GM23338 (cell line): ENCODE data around the gene NEU2. TPM values are rescaled to one million over a fixed set of nuclear protein-coding genes. Genes with fewer than 3 reads are reported as not detected.

ENCODE experiments used
- ATAC-seq: fragments of 200-7000 bp; cut with Tn5 transposase; 3 replicates; pipeline ENCODE4 v1.9.1; 2020
- DNase-seq: peaks from one replicate; pipeline ENCODE4 v3.0.0-alpha.2; 2015; ENCODE audit warnings: low spot score
- H2AFZ ChIP-seq: fragments of 200-600 bp; sonication (generic); 2 replicates; pipeline ENCODE4 v1.8.0; 2016; ENCODE audit warnings: antibody characterized with exemption, mild to moderate bottlenecking, moderate library complexity
- H3F3A ChIP-seq: fragments of 200-600 bp; sonication (generic); replicated peaks from 2 replicates; pipeline ENCODE4 v1.8.0; 2017; ENCODE audit warnings: antibody characterized with exemption, mixed run types, low read depth
- H3K27ac ChIP-seq: fragments of 200-600 bp; sonication (generic); 2 replicates; pipeline ENCODE4 v1.6.1; 2016; ENCODE audit warnings: low read depth
- H3K27me3 ChIP-seq: fragments of 200-600 bp; sonication (generic); 2 replicates; pipeline ENCODE4 v1.8.0; 2016; ENCODE audit warnings: mild to moderate bottlenecking, mixed run types, moderate library complexity; ENCODE audit not compliant: insufficient read depth
- H3K36me3 ChIP-seq: fragments of 200-600 bp; sonication (generic); 2 replicates; pipeline ENCODE4 v1.8.0; 2016; ENCODE audit warnings: mild to moderate bottlenecking; ENCODE audit not compliant: insufficient read depth
- H3K4me1 ChIP-seq: fragments of 200-600 bp; sonication (generic); 2 replicates; pipeline ENCODE4 v1.8.0; 2016; ENCODE audit warnings: mild to moderate bottlenecking, moderate library complexity; ENCODE audit not compliant: insufficient read depth
- H3K4me2 ChIP-seq: fragments of 200-600 bp; sonication (generic); 2 replicates; pipeline ENCODE4 v1.7.1; 2017; ENCODE audit warnings: mixed run types
- H3K4me3 ChIP-seq: fragments of 200-600 bp; sonication (generic); 2 replicates; pipeline ENCODE4 v1.6.1; 2016; ENCODE audit warnings: mixed run types
- H3K79me2 ChIP-seq: fragments of 200-600 bp; sonication (generic); replicated peaks from 2 replicates; pipeline ENCODE4 v1.8.0; 2017; ENCODE audit warnings: mild to moderate bottlenecking; ENCODE audit not compliant: insufficient read depth
- H3K9me2 ChIP-seq: fragments of 200-600 bp; sonication (generic); 2 replicates; pipeline ENCODE4 v1.8.0; 2017; ENCODE audit not compliant: insufficient read depth
- H4K20me1 ChIP-seq: fragments of 200-600 bp; sonication (generic); replicated peaks from 2 replicates; pipeline ENCODE4 v1.8.0; 2017; ENCODE audit warnings: mild to moderate bottlenecking; ENCODE audit not compliant: insufficient read depth
- H3K27ac Mint-ChIP-seq: 2 replicates; pipeline ENCODE4 v1.8.0; 2020; ENCODE audit warnings: inconsistent platforms, mild to moderate bottlenecking, moderate library complexity, mixed read lengths
- H3K27me3 Mint-ChIP-seq: 3 replicates; pipeline ENCODE4 v1.8.0; 2022; ENCODE audit warnings: low read depth, mild to moderate bottlenecking, moderate library complexity, mixed read lengths, inconsistent platforms; ENCODE audit not compliant: insufficient read depth, poor library complexity
- H3K36me3 Mint-ChIP-seq: 3 replicates; pipeline ENCODE4 v1.8.0; 2021; ENCODE audit warnings: low read depth, mild to moderate bottlenecking, inconsistent platforms, moderate library complexity, mixed read lengths
- H3K4me1 Mint-ChIP-seq: 3 replicates; pipeline ENCODE4 v1.8.0; 2020; ENCODE audit warnings: mild to moderate bottlenecking, inconsistent platforms, mixed read lengths
- H3K4me3 Mint-ChIP-seq: 3 replicates; pipeline ENCODE4 v1.8.0; 2021; ENCODE audit warnings: moderate library complexity, mild to moderate bottlenecking, inconsistent platforms, mixed read lengths
- H3K9me3 Mint-ChIP-seq: 3 replicates; pipeline ENCODE4 v1.8.0; 2020; ENCODE audit warnings: moderate library complexity, mild to moderate bottlenecking, inconsistent platforms, mixed read lengths
- CREB1 ChIP-seq: fragments of 250-450 bp; sonication (Bioruptor Pico); IDR thresholded peaks from 2 replicates; pipeline ENCODE4 v1.5.0; 2020; ENCODE audit warnings: low read depth, mild to moderate bottlenecking, moderate library complexity
- CTCF ChIP-seq, 2 experiments: fragments of 200-600 bp in 1 of 2; sonication (generic) in 1 of 2; conservative IDR thresholded peaks; 2 replicates each; pipeline versions ENCODE4 v1.5.1 to v1.6.1; 2016 to 2017; ENCODE audit warnings: antibody characterized with exemption in 2 of 2, low read depth in 2 of 2, mild to moderate bottlenecking in 2 of 2, moderate library complexity in 1 of 2
- ETS1 ChIP-seq: IDR thresholded peaks from 2 replicates; pipeline ENCODE4 v1.6.1; 2016; ENCODE audit warnings: antibody characterized with exemption
- JUNB ChIP-seq: IDR thresholded peaks from one replicate; pipeline ENCODE4 v1.6.1; 2016; ENCODE audit warnings: antibody characterized with exemption; ENCODE audit not compliant: unreplicated experiment
- POLR2AphosphoS5 ChIP-seq: IDR thresholded peaks from 2 replicates; pipeline ENCODE4 v1.6.1; 2016; ENCODE audit warnings: antibody characterized with exemption, low read depth
- STAT1 ChIP-seq: IDR thresholded peaks from one replicate; pipeline ENCODE4 v1.6.1; 2016; ENCODE audit warnings: antibody characterized with exemption; ENCODE audit not compliant: unreplicated experiment
- ZNF114 ChIP-seq: fragments of 250-450 bp; sonication (Bioruptor Pico); IDR thresholded peaks from 2 replicates; pipeline ENCODE4 v1.5.0; 2020; ENCODE audit warnings: mild to moderate bottlenecking, moderate library complexity
- ZNF331 ChIP-seq: fragments of 250-450 bp; sonication (Bioruptor Pico); IDR thresholded peaks from 2 replicates; pipeline ENCODE4 v1.5.0; 2020; ENCODE audit warnings: low read depth, mild to moderate bottlenecking, moderate library complexity
- polyA plus RNA-seq: library from polyadenylated mRNA; unstranded; fragments of >200 nt; fragmentation: Nextera tagmentation; extraction: Ambion mirVana; gene quantifications from 2 replicates; pipeline ENCODE4 v1.2.1, GENCODE V29; 2016
- total RNA-seq: library from RNA; depleted of rRNA; stranded (reverse); fragments of >200 nt; shearing (Covaris generic); gene quantifications from 2 replicates; pipeline ENCODE4 v1.2.3, GENCODE V29; 2014
- TF ChIP-seq, protein P1 (sequence below): IDR thresholded peaks from one replicate; pipeline ENCODE4 v1.6.1; 2018; ENCODE audit warnings: antibody characterized with exemption; ENCODE audit not compliant: unreplicated experiment

Gene NEU2
- total and polyA plus RNA-seq, 2 experiments from 2014 or later = not detected

DNA sequence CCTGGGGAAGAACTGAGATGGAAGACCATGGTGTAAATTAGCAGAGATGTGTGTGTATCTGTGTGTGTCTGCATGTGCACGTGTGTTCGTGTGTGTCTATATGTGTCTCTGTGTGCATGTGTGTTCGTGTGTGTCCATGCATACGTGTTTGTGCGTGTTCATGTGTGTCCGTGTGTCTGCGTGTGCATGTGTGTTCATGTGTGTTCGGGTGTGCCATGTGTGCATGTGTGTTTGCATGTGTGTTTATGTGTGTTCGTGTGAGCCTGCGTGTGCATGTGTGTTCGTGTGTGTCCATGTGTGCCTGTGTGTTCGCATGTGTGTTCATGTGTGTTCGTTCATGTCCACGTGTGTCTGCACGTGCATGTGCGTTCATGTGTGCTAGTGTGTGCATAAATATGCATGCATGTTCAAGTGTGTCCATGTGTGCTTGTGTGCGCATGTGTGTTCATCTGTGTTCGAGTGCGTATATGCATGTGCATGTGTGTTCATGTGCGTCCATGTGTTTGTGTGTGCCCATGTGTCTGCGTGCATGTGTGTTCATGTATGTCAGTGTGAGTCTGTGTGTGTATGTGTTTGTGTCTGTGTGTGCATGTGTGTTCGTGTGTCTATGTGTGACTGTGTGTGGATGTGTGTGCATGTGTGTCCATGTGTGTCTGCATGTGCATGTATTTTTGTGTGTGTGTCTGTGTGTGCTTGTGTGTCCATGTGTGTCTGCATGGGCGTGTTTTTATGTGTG lies 3.1 kb downstream of the NEU2 start:
- Histone ChIP-seq H3K79me2 (no peaks in the 10 kb centered on the region), H2AFZ (no peak overlapping the region), H3K4me2 (no peak overlapping the region), H3K36me3 (no peaks in the 10 kb centered on the region), H4K20me1 (no peaks in the 10 kb centered on the region), H3K27me3 (no peaks in the 10 kb centered on the region), H3K4me3 (no peak overlapping the region), H3K4me1 (no peaks in the 10 kb centered on the region), H3K27ac (no peak overlapping the region), H3F3A (peaks cover 13% of the 10 kb centered on the region), H3K9me2 (peaks cover 6% of the 10 kb centered on the region; the same call in 1 of the 2 replicates)
- Mint-ChIP-seq H3K27me3 (peaks cover 3% of the 10 kb centered on the region), H3K4me3 (no peak overlapping the region), H3K9me3 (peaks cover 3% of the 10 kb centered on the region; the same call in 1 of the 3 replicates), H3K36me3 (peaks cover 3% of the 10 kb centered on the region; the same call in 1 of the 3 replicates), H3K4me1 (peaks cover 10% of the 10 kb centered on the region), H3K27ac (no peak overlapping the region)
- ATAC-seq (no peak), DNase-seq (no peak)
- TF ChIP-seq JUNB (no peak), CTCF (conservative IDR thresholded peaks at IDR 0.05; ENCODE audit: low read depth in 2 of 2) (no peak), ZNF114 (CRISPR knock-in tag) (no peak), POLR2AphosphoS5 (no peak), STAT1 (no peak)
- TF ChIP-seq, protein P1, sequence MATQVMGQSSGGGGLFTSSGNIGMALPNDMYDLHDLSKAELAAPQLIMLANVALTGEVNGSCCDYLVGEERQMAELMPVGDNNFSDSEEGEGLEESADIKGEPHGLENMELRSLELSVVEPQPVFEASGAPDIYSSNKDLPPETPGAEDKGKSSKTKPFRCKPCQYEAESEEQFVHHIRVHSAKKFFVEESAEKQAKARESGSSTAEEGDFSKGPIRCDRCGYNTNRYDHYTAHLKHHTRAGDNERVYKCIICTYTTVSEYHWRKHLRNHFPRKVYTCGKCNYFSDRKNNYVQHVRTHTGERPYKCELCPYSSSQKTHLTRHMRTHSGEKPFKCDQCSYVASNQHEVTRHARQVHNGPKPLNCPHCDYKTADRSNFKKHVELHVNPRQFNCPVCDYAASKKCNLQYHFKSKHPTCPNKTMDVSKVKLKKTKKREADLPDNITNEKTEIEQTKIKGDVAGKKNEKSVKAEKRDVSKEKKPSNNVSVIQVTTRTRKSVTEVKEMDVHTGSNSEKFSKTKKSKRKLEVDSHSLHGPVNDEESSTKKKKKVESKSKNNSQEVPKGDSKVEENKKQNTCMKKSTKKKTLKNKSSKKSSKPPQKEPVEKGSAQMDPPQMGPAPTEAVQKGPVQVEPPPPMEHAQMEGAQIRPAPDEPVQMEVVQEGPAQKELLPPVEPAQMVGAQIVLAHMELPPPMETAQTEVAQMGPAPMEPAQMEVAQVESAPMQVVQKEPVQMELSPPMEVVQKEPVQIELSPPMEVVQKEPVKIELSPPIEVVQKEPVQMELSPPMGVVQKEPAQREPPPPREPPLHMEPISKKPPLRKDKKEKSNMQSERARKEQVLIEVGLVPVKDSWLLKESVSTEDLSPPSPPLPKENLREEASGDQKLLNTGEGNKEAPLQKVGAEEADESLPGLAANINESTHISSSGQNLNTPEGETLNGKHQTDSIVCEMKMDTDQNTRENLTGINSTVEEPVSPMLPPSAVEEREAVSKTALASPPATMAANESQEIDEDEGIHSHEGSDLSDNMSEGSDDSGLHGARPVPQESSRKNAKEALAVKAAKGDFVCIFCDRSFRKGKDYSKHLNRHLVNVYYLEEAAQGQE = no peak

GRCh38 chr2:233036162-233036838 lies 3.8 kb downstream of the NEU2 start:
- Mint-ChIP-seq H3K27me3 (peaks cover 3% of the 10 kb centered on the region), H3K4me3 (no peak overlapping the region), H3K4me1 (peaks cover 10% of the 10 kb centered on the region), H3K36me3 (peaks cover 3% of the 10 kb centered on the region; the same call in 1 of the 3 replicates), H3K9me3 (peaks cover 3% of the 10 kb centered on the region; the same call in 1 of the 3 replicates), H3K27ac (peak overlapping the region; percentile 67)
- no peaks in the 10 kb centered on the region for H3K27me3 ChIP-seq
- no peak overlapping the region for H3K27ac ChIP-seq
- H3K4me2 ChIP-seq = no peak overlapping the region
- H3K4me3 ChIP-seq = no peak overlapping the region
- peaks cover 13% of the 10 kb centered on the region for H3F3A ChIP-seq
- no peaks in the 10 kb centered on the region for H3K79me2 ChIP-seq
- H3K4me1 ChIP-seq = no peaks in the 10 kb centered on the region
- no peak overlapping the region for H2AFZ ChIP-seq
- ATAC-seq (no peak), DNase-seq (no peak)
- H3K9me2 ChIP-seq = peaks cover 6% of the 10 kb centered on the region; the same call in 1 of the 2 replicates
- H4K20me1 ChIP-seq = no peaks in the 10 kb centered on the region
- no peaks in the 10 kb centered on the region for H3K36me3 ChIP-seq
- TF ChIP-seq JUNB = no peak
- TF ChIP-seq STAT1 = no peak
- no peak for TF ChIP-seq CREB1 (CRISPR knock-in tag)
- TF ChIP-seq CTCF (conservative IDR thresholded peaks at IDR 0.05; ENCODE audit: low read depth in 2 of 2) = no peak
- no peak for TF ChIP-seq ZNF331
- TF ChIP-seq POLR2AphosphoS5 = no peak
- TF ChIP-seq ETS1 = no peak
